HEK293 (cell line): ENCODE results near the gene PAGE2B.

Source experiments
- CTCF ChIA-PET: fragments of 350-600 bp; formaldehyde crosslinking; extraction: SDS; loops from one replicate; lab custom pipeline; 2021; ENCODE audit warnings: antibody characterized with exemption; lab: Yijun Ruan, JAX
- POLR2A ChIA-PET: fragments of 300-600 bp; formaldehyde crosslinking; extraction: SDS; loops from one replicate; lab custom pipeline; 2020; ENCODE audit warnings: antibody characterized with exemption, inconsistent platforms; lab: Yijun Ruan, JAX
- H3K27ac ChIP-seq: fragments of 200-500 bp; sonication (Bioruptor generic); 2 replicates; pipeline ENCODE4 v1.5.1; 2014; ENCODE audit warnings: low read depth, low read length, control low read depth, inconsistent platforms; ENCODE audit errors: extremely low read depth
- H3K36me3 ChIP-seq, 2 experiments: fragments of 200-500 bp in 1 of 2; sonication (Bioruptor generic) in 1 of 2; 1 replicate in 1 of 2; 2 replicates in 1 of 2; pipeline ENCODE4 v1.5.1; 2014 to 2017; ENCODE audit warnings: inconsistent platforms in 2 of 2, low read length in 2 of 2; ENCODE audit not compliant: control insufficient read depth in 2 of 2, insufficient read depth in 1 of 2
- H3K4me1 ChIP-seq: fragments of 200-500 bp; sonication (Bioruptor generic); 2 replicates; pipeline ENCODE4 v1.5.1; 2014; ENCODE audit warnings: mild to moderate bottlenecking, low read length, inconsistent platforms; ENCODE audit not compliant: control insufficient read depth, insufficient read depth
- H3K4me3 ChIP-seq: 2 replicates; pipeline ENCODE4 v1.5.1; 2011; ENCODE audit warnings: low read depth, mild to moderate bottlenecking, control low read depth, low read length, moderate library complexity
- H3K9me3 ChIP-seq: fragments of 200-500 bp; sonication (Bioruptor generic); 2 replicates; pipeline ENCODE4 v1.5.1; 2014; ENCODE audit warnings: low read depth, low read length, inconsistent platforms; ENCODE audit not compliant: control insufficient read depth, insufficient read depth
- KLF9 ChIP-seq: fragments of 450-650 bp; formaldehyde crosslinking; IDR thresholded peaks from 2 replicates; pipeline ENCODE4 v1.5.1; 2016; ENCODE audit warnings: missing biosample characterization, missing genetic modification characterization, low read depth
- SCRT1 ChIP-seq: fragments of 450-650 bp; formaldehyde crosslinking; IDR thresholded peaks from 2 replicates; pipeline ENCODE4 v1.5.1; 2016; ENCODE audit warnings: missing biosample characterization, missing genetic modification characterization, borderline replicate concordance
- SCRT2 ChIP-seq: fragments of 450-650 bp; formaldehyde crosslinking; IDR thresholded peaks from 2 replicates; pipeline ENCODE4 v1.5.1; 2016; ENCODE audit warnings: missing biosample characterization, missing genetic modification characterization
- TCF7L2 ChIP-seq: IDR thresholded peaks from 2 replicates; pipeline ENCODE4 v1.6.1; 2011; ENCODE audit warnings: low read depth, mild to moderate bottlenecking, inconsistent platforms, low read length, moderate library complexity, borderline replicate concordance
- ZBTB48 ChIP-seq: fragments of 450-650 bp; formaldehyde crosslinking; IDR thresholded peaks from 2 replicates; pipeline ENCODE4 v1.5.1; 2016; ENCODE audit warnings: missing biosample characterization, missing genetic modification characterization
- ZNF10 ChIP-seq: fragments of 450-650 bp; formaldehyde crosslinking; IDR thresholded peaks from 2 replicates; pipeline ENCODE4 v1.5.1; 2017; ENCODE audit warnings: missing biosample characterization, missing genetic modification characterization
- ZNF24 ChIP-seq: fragments of 450-650 bp; formaldehyde crosslinking; IDR thresholded peaks from 2 replicates; pipeline ENCODE4 v1.5.1; 2016; ENCODE audit warnings: missing biosample characterization, missing genetic modification characterization
- ZNF248 ChIP-seq: fragments of 450-650 bp; formaldehyde crosslinking; IDR thresholded peaks from 2 replicates; pipeline ENCODE4 v1.5.1; 2017; ENCODE audit warnings: missing biosample characterization, missing genetic modification characterization
- ZNF391 ChIP-seq: fragments of 450-650 bp; formaldehyde crosslinking; IDR thresholded peaks from 2 replicates; pipeline ENCODE4 v1.5.1; 2016; ENCODE audit warnings: low read depth, missing biosample characterization, missing genetic modification characterization, borderline replicate concordance
- ZNF416 ChIP-seq: fragments of 450-650 bp; formaldehyde crosslinking; IDR thresholded peaks from 2 replicates; pipeline ENCODE4 v1.5.1; 2016; ENCODE audit warnings: missing biosample characterization, missing genetic modification characterization
- ZNF560 ChIP-seq: fragments of 450-650 bp; formaldehyde crosslinking; IDR thresholded peaks from 2 replicates; pipeline ENCODE4 v1.5.1; 2017; ENCODE audit warnings: missing biosample characterization, missing genetic modification characterization, borderline replicate concordance
- ZNF585B ChIP-seq: fragments of 450-650 bp; formaldehyde crosslinking; IDR thresholded peaks from 2 replicates; pipeline ENCODE4 v1.5.1; 2016; ENCODE audit warnings: missing biosample characterization, missing genetic modification characterization
- ZNF654 ChIP-seq: fragments of 450-650 bp; formaldehyde crosslinking; IDR thresholded peaks from 2 replicates; pipeline ENCODE4 v1.5.1; 2016; ENCODE audit warnings: low read depth, missing biosample characterization, missing genetic modification characterization
- ZNF664 ChIP-seq: fragments of 450-650 bp; formaldehyde crosslinking; IDR thresholded peaks from 2 replicates; pipeline ENCODE4 v1.5.1; 2016; ENCODE audit warnings: missing biosample characterization, missing genetic modification characterization
- ZNF692 ChIP-seq: fragments of 450-650 bp; formaldehyde crosslinking; IDR thresholded peaks from 2 replicates; pipeline ENCODE4 v1.5.1; 2016; ENCODE audit warnings: missing biosample characterization, missing genetic modification characterization
- ZNF768 ChIP-seq: fragments of 450-650 bp; formaldehyde crosslinking; IDR thresholded peaks from 2 replicates; pipeline ENCODE4 v1.5.1; 2018; ENCODE audit warnings: missing biosample characterization, mild to moderate bottlenecking, missing genetic modification characterization
- ZSCAN16 ChIP-seq: fragments of 450-650 bp; formaldehyde crosslinking; IDR thresholded peaks from 2 replicates; pipeline ENCODE4 v1.5.1; 2016; ENCODE audit warnings: missing biosample characterization, missing genetic modification characterization
- TF ChIP-seq, protein P1 (sequence below): fragments of 450-650 bp; formaldehyde crosslinking; IDR thresholded peaks from 2 replicates; pipeline ENCODE4 v1.5.1; 2016; ENCODE audit warnings: missing biosample characterization, missing genetic modification characterization
- TF ChIP-seq, protein P2 (sequence below): fragments of 450-650 bp; formaldehyde crosslinking; IDR thresholded peaks from 2 replicates; pipeline ENCODE4 v1.5.1; 2017; ENCODE audit warnings: missing biosample characterization, missing genetic modification characterization

Gene PAGE2B

DNA sequence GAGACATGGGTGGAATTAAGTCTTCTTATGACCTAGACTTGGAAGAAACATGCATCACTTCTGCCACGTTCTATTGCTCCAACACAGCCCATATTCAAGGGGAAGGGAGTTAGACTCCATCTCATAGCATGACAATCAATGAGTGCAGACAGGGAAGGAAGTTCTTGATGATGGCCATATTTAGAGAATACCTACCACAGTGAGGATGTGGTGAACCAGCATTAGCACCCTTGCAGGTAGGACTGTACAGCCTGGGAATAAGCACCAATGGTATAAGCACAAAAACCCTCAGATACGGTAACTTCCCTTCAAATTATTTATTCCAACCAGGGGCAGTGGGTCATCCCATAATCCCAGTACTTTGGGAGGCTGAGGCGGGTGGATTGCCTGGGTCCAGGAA lies 43.7 kb downstream of the PAGE2B start:
- TF ChIP-seq ZNF416 (tag by site-specific recombination): no peak
- no peak for TF ChIP-seq ZNF560 (tag by site-specific recombination)
- no peak for TF ChIP-seq ZNF24 (tag by site-specific recombination)
- ChIA-PET CTCF (no interaction called here), POLR2A (no interaction called here)

DNA sequence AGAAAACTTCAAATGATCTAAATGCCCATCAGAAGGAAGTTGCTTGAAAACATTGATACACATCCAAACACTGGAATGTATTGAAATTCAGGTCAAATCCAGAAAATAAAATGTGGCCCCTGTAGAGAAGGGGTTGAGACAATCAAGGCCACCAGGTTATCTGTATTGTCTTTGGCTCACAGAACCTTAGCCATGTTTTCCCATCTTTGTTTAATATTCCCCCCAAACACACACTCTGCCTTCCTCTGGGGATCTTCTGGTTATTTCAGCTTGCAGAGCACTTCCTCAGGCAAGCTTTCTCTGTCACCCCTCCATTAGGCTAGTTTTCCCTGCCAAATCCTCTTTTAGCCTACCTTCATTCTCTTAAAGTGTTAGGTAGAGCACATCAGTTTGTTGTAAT lies 44.4 kb downstream of the PAGE2B start:
- POLR2A ChIA-PET: no interaction called here
- H3K4me1 ChIP-seq: no peaks in the 10 kb centered on the region
- H3K4me3 ChIP-seq: no peak overlapping the region
- no peak overlapping the region for H3K27ac ChIP-seq
- no peaks in the 10 kb centered on the region for H3K9me3 ChIP-seq
- no peaks in the 10 kb centered on the region for H3K36me3 ChIP-seq
- TF ChIP-seq ZNF248 (tag by site-specific recombination): no peak
- TF ChIP-seq ZNF585B: no peak
- no peak for TF ChIP-seq ZNF654 (tag by site-specific recombination)
- no peak for TF ChIP-seq ZNF391 (tag by site-specific recombination)
- TF ChIP-seq, protein P1, sequence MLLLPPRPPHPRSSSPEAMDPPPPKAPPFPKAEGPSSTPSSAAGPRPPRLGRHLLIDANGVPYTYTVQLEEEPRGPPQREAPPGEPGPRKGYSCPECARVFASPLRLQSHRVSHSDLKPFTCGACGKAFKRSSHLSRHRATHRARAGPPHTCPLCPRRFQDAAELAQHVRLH: no peak
- no peak for TF ChIP-seq KLF9 (tag by site-specific recombination)
- no peak for TF ChIP-seq ZNF768 (tag by site-specific recombination)
- no peak for TF ChIP-seq SCRT2 (tag by site-specific recombination)
- TF ChIP-seq SCRT1 (tag by site-specific recombination): no peak
- TF ChIP-seq, protein P2, sequence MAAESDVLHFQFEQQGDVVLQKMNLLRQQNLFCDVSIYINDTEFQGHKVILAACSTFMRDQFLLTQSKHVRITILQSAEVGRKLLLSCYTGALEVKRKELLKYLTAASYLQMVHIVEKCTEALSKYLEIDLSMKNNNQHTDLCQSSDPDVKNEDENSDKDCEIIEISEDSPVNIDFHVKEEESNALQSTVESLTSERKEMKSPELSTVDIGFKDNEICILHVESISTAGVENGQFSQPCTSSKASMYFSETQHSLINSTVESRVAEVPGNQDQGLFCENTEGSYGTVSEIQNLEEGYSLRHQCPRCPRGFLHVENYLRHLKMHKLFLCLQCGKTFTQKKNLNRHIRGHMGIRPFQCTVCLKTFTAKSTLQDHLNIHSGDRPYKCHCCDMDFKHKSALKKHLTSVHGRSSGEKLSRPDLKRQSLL: no peak
- no peak for TF ChIP-seq ZBTB48
- no peak for TF ChIP-seq ZNF10 (tag by site-specific recombination)
- TF ChIP-seq ZNF692: no peak
- CTCF ChIA-PET: no interaction called here

More for the DNA sequence above, 43.7 kb downstream of the PAGE2B start:
- Histone ChIP-seq H3K9me3 (no peaks in the 10 kb centered on the region), H3K4me3 (no peak overlapping the region), H3K4me1 (no peaks in the 10 kb centered on the region), H3K27ac (no peak overlapping the region), H3K36me3 (no peaks in the 10 kb centered on the region)

DNA sequence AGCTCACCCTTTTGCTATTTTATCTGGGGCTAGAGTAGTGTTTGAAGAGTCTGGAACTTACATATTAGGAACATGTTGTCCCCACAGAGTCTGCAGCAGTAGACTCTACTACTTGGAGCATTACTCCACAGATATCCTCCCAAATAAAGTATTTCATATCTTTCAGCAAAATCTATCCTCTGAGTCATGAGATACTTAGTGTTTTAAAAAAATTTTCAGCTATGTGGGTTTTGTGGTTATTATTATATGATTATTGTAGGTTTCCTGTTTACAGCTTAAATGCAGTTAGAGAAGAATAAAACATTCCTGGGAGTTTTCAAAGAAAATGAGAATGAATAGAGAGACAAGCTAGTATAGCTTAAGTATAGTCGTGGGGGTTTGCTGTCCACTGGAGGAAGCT lies 44.9 kb downstream of the PAGE2B start:
- Histone ChIP-seq H3K36me3 (no peaks in the 10 kb centered on the region), H3K9me3 (no peaks in the 10 kb centered on the region), H3K4me1 (no peaks in the 10 kb centered on the region), H3K4me3 (no peak overlapping the region), H3K27ac (no peak overlapping the region)
- ChIA-PET POLR2A (no interaction called here), CTCF (no interaction called here)
- TF ChIP-seq TCF7L2 (no peak), ZNF664 (tag by site-specific recombination) (no peak), ZNF585B (no peak), ZSCAN16 (tag by site-specific recombination) (no peak)
